Astrocyte (in vitro differentiated cells and primary cell): ENCODE results near the gene MED28. TPM values are rescaled to one million over a fixed set of nuclear protein-coding genes. Genes with fewer than 3 reads are reported as not detected.

Experiments
- DNase-seq: peaks from one replicate; pipeline ENCODE4 v3.0.0-alpha.2; 2010; ENCODE audit warnings: low read depth
- FAIRE-seq: peaks from 2 replicates; lab custom pipeline; 2011; peaks lifted over from hg19 to GRCh38; lab: Jason Lieb, UNC
- H2AFZ ChIP-seq: 2 replicates; pipeline ENCODE4 v1.6.0; 2012; ENCODE audit warnings: low read depth, low read length, inconsistent platforms
- H3K27ac ChIP-seq: 2 replicates; pipeline ENCODE4 v1.5.1; 2011; ENCODE audit warnings: low read depth, low read length, inconsistent platforms
- H3K27me3 ChIP-seq: 2 replicates; pipeline ENCODE4 v1.6.0; 2011; ENCODE audit warnings: low read length, inconsistent platforms; ENCODE audit not compliant: insufficient read depth
- H3K36me3 ChIP-seq: 2 replicates; pipeline ENCODE4 v1.5.1; 2011; ENCODE audit warnings: low read length, inconsistent platforms; ENCODE audit not compliant: insufficient read depth
- H3K4me1 ChIP-seq: 2 replicates; pipeline ENCODE4 v1.5.1; 2011; ENCODE audit warnings: low read length, inconsistent platforms; ENCODE audit not compliant: insufficient read depth
- H3K4me2 ChIP-seq: 2 replicates; pipeline ENCODE4 v1.6.0; 2012; ENCODE audit warnings: low read length, inconsistent platforms
- H3K4me3 ChIP-seq: 2 replicates; pipeline ENCODE4 v1.5.1; 2011; ENCODE audit warnings: low read depth, mild to moderate bottlenecking, low read length, inconsistent platforms; ENCODE audit not compliant: insufficient read depth
- H3K79me2 ChIP-seq: 2 replicates; pipeline ENCODE4 v1.6.0; 2012; ENCODE audit warnings: mild to moderate bottlenecking, low read length, inconsistent platforms; ENCODE audit not compliant: insufficient read depth
- H3K9ac ChIP-seq: 2 replicates; pipeline ENCODE4 v1.6.0; 2012; ENCODE audit warnings: mild to moderate bottlenecking, low read length, inconsistent platforms
- H3K9me3 ChIP-seq: 2 replicates; pipeline ENCODE4 v1.5.1; 2012; ENCODE audit warnings: low read depth, mild to moderate bottlenecking, low read length, inconsistent platforms; ENCODE audit not compliant: insufficient read depth
- H4K20me1 ChIP-seq: 2 replicates; pipeline ENCODE4 v1.6.0; 2012; ENCODE audit warnings: low read length, inconsistent platforms; ENCODE audit not compliant: insufficient read depth
- H3K27ac Mint-ChIP-seq: one replicate; pipeline ENCODE4 v1.8.0; 2021; ENCODE audit warnings: mild to moderate bottlenecking, mixed read lengths; ENCODE audit not compliant: unreplicated experiment
- H3K27me3 Mint-ChIP-seq: one replicate; pipeline ENCODE4 v1.8.0; 2021; ENCODE audit warnings: low read depth, mixed read lengths; ENCODE audit not compliant: unreplicated experiment
- H3K36me3 Mint-ChIP-seq: one replicate; pipeline ENCODE4 v1.8.0; 2021; ENCODE audit warnings: low read depth, mixed read lengths; ENCODE audit not compliant: unreplicated experiment
- H3K4me1 Mint-ChIP-seq: one replicate; pipeline ENCODE4 v1.8.0; 2021; ENCODE audit warnings: low read depth, mixed read lengths; ENCODE audit not compliant: unreplicated experiment
- H3K4me3 Mint-ChIP-seq: one replicate; pipeline ENCODE4 v1.8.0; 2021; ENCODE audit warnings: mild to moderate bottlenecking, moderate library complexity, mixed read lengths; ENCODE audit not compliant: unreplicated experiment
- H3K9me3 Mint-ChIP-seq: one replicate; pipeline ENCODE4 v1.8.0; 2021; ENCODE audit warnings: mild to moderate bottlenecking, mixed read lengths; ENCODE audit not compliant: unreplicated experiment
- EZH2 ChIP-seq: IDR thresholded peaks from 2 replicates; pipeline ENCODE4 v1.6.1; 2012; ENCODE audit warnings: mild to moderate bottlenecking, low read length, inconsistent platforms; ENCODE audit not compliant: insufficient read depth
- total RNA-seq: library from RNA; stranded (reverse); gene quantifications from 2 replicates; pipeline ENCODE4 v1.2.1, GENCODE V29; 2021
- TF ChIP-seq, protein P1 (sequence below): IDR thresholded peaks from 2 replicates; pipeline ENCODE4 v1.5.1; 2011; ENCODE audit warnings: low read depth, mild to moderate bottlenecking, inconsistent platforms, low read length, moderate library complexity; ENCODE audit not compliant: insufficient read depth

The MED28 gene
- total RNA-seq, 1 donor from 2014 or later = 42.6 TPM

- peaks cover 7% of the 10 kb centered on the region for H3K9me3 Mint-ChIP-seq
- H3K4me3 Mint-ChIP-seq = no peak overlapping the region
- no peak for FAIRE-seq
Measured at GRCh38 chr4:17639136-17639535, 24.7 kb downstream of the MED28 start.

DNA sequence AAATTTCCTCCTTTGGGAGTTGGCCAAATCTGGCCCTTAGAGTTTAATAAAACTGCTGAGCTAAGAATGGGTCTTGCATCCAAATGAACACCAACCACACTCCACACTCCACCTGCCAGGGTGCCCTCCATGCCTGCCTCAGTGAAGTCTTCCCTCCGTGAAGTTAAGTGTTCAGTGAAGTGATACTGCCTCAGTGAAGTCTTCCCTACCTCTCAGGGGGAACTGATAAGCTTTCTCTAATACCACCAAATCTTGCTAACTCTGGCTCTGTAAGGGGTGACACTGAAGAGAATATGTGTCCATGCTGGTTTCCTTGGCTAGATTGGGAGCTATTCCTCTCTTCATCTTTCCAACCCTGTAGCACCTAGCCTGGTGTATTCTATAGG lies 27.9 kb downstream of the MED28 start:
- H3K9ac ChIP-seq = no peak overlapping the region

More at GRCh38 chr4:17639136-17639535, 24.7 kb downstream of the MED28 start:
- H3K36me3 ChIP-seq = peaks cover 10% of the 10 kb centered on the region
- Mint-ChIP-seq H3K4me1 (no peaks in the 10 kb centered on the region), H3K27ac (no peak overlapping the region), H3K36me3 (peaks cover 7% of the 10 kb centered on the region), H3K27me3 (no peaks in the 10 kb centered on the region)
- no peaks in the 10 kb centered on the region for H3K27me3 ChIP-seq
- no peaks in the 10 kb centered on the region for H3K4me1 ChIP-seq
- no peak for TF ChIP-seq EZH2
- TF ChIP-seq, protein P1, sequence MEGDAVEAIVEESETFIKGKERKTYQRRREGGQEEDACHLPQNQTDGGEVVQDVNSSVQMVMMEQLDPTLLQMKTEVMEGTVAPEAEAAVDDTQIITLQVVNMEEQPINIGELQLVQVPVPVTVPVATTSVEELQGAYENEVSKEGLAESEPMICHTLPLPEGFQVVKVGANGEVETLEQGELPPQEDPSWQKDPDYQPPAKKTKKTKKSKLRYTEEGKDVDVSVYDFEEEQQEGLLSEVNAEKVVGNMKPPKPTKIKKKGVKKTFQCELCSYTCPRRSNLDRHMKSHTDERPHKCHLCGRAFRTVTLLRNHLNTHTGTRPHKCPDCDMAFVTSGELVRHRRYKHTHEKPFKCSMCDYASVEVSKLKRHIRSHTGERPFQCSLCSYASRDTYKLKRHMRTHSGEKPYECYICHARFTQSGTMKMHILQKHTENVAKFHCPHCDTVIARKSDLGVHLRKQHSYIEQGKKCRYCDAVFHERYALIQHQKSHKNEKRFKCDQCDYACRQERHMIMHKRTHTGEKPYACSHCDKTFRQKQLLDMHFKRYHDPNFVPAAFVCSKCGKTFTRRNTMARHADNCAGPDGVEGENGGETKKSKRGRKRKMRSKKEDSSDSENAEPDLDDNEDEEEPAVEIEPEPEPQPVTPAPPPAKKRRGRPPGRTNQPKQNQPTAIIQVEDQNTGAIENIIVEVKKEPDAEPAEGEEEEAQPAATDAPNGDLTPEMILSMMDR = no peak
- H2AFZ ChIP-seq = no peak overlapping the region
- no peak overlapping the region for H3K4me2 ChIP-seq
- H3K79me2 ChIP-seq = no peaks in the 10 kb centered on the region
- no peak overlapping the region for H3K4me3 ChIP-seq
- H3K9me3 ChIP-seq = no peaks in the 10 kb centered on the region
- H4K20me1 ChIP-seq = peaks cover 17% of the 10 kb centered on the region
- DNase-seq = no peak
- no peak overlapping the region for H3K27ac ChIP-seq
- no peak overlapping the region for H3K9ac ChIP-seq

GRCh38 chr4:17646693-17647092 lies 32.3 kb downstream of the MED28 start:
- H2AFZ ChIP-seq = no peak overlapping the region
- H3K36me3 ChIP-seq = no peaks in the 10 kb centered on the region
- no peak overlapping the region for H3K4me2 ChIP-seq
- Mint-ChIP-seq H3K27ac (no peak overlapping the region), H3K4me3 (no peak overlapping the region), H3K4me1 (no peaks in the 10 kb centered on the region), H3K9me3 (peaks cover 11% of the 10 kb centered on the region), H3K27me3 (no peaks in the 10 kb centered on the region), H3K36me3 (peaks cover 7% of the 10 kb centered on the region)
- H3K9ac ChIP-seq = no peak overlapping the region
- no peaks in the 10 kb centered on the region for H3K79me2 ChIP-seq
- no peaks in the 10 kb centered on the region for H4K20me1 ChIP-seq
- H3K9me3 ChIP-seq = no peaks in the 10 kb centered on the region
- no peaks in the 10 kb centered on the region for H3K27me3 ChIP-seq
- H3K4me1 ChIP-seq = no peaks in the 10 kb centered on the region
- DNase-seq = no peak
- no peak for TF ChIP-seq EZH2
- TF ChIP-seq, protein P1 = no peak
- H3K27ac ChIP-seq = no peak overlapping the region
- H3K4me3 ChIP-seq = no peak overlapping the region
- no peak for FAIRE-seq

More for the DNA sequence above, 27.9 kb downstream of the MED28 start:
- Mint-ChIP-seq H3K9me3 (peaks cover 11% of the 10 kb centered on the region), H3K4me3 (no peak overlapping the region), H3K27ac (no peak overlapping the region), H3K36me3 (peaks cover 7% of the 10 kb centered on the region), H3K4me1 (no peaks in the 10 kb centered on the region), H3K27me3 (no peaks in the 10 kb centered on the region)
- no peaks in the 10 kb centered on the region for H3K79me2 ChIP-seq
- H4K20me1 ChIP-seq = peaks cover 9% of the 10 kb centered on the region
- no peaks in the 10 kb centered on the region for H3K4me1 ChIP-seq
- FAIRE-seq (no peak), DNase-seq (no peak)
- H3K36me3 ChIP-seq = no peaks in the 10 kb centered on the region
- H3K4me2 ChIP-seq = no peak overlapping the region
- H3K27ac ChIP-seq = no peak overlapping the region
- no peaks in the 10 kb centered on the region for H3K27me3 ChIP-seq
- H3K9me3 ChIP-seq = no peaks in the 10 kb centered on the region
- no peak for TF ChIP-seq EZH2
- TF ChIP-seq, protein P1 = no peak
- no peak overlapping the region for H2AFZ ChIP-seq
- H3K4me3 ChIP-seq = no peak overlapping the region
